ENCODE data around the gene LMO4.

The LMO4 gene

DNA sequence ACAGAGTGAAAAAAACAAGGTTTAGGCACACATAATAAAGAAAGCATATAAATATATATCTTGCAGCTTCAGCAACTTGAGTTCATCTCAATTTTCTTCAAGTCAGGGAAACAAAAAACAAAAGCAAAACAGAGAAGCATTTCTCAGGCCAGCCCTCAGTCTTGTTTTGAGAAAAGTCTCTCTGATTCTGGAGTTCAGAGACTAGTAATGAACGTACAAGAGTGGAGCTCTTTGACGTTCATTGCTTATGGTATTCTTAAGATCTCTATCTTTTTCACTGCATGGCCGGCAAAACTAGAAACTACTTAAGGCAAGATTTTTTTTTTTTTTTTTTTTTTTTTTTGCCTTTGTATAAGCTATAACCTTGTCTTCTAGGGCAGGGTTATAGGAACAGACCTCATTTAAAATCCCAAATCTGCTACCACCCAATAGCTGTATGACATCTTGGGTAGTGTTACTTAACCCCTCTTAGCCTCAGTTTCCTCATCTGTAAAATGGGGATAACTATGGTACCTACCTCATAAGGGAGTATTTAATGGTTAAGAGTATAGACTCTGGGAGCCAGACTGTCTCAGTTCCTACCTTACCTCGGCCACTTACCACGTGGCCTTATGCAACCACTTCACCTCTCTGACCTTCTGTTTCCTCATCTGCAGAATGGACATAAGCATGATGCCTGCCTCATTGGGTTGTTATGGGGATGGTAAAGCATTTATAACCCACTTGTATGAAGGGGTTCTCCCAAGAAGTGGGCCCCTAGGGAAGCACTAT, 33.6 kb downstream of the LMO4 start:
- Histone ChIP-seq H3K4me1 (ENCODE audit: control insufficient read depth, insufficient read depth, low read length) (peaks cover 2% of the 10 kb centered on the region), H3K27ac (ENCODE audit: low read length) (no peak overlapping the region), H3K9ac (ENCODE audit: low read length in 2 of 2) (no peak overlapping the region), H3K4me3 (ENCODE audit: low read length in 2 of 2) (no peak overlapping the region), H3K9me3 (ENCODE audit: control insufficient read depth in 2 of 2, low read length in 2 of 2) (no peaks in the 10 kb centered on the region), H3K36me3 (ENCODE audit: control insufficient read depth in 2 of 2, insufficient read depth in 2 of 2, low read length in 2 of 2) (no peaks in the 10 kb centered on the region), H3K27me3 (ENCODE audit: control insufficient read depth in 1 of 2, insufficient read depth in 2 of 2, low read length in 2 of 2) (no peaks in the 10 kb centered on the region)

DNA sequence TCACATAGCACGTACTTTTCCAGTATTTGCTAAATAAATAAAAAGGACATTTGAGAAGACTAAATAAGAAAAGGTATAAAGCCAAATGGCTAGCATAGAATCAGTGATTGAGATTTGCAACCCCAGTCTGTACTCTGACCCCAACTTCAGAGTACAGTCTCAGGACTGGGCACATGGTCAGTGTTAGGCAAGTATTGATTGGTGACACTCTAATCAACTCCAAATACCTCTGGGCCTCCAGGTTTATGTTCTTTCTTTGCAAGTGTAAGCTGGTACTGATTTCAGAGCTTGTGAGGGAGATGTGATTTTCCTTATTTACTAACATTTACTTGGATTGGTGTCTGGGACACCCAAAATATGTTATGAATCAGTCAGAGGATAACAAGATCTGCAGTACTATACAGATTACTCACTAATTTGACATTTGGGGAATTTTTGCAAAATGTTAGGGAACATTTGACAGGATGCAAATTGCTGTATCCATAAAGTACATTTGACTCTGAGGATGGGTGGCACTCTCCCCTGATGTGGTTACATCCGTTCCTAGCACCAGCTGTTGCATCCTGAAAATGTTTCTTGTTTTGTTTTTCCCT, 34.2 kb downstream of the LMO4 start:
- no peaks in the 10 kb centered on the region for H3K9me3 ChIP-seq (ENCODE audit: control insufficient read depth in 2 of 2, low read length in 2 of 2)
- H3K27me3 ChIP-seq (ENCODE audit: control insufficient read depth in 1 of 2, insufficient read depth in 2 of 2, low read length in 2 of 2) = no peaks in the 10 kb centered on the region
- no peak overlapping the region for H3K9ac ChIP-seq (ENCODE audit: low read length in 2 of 2)
- H3K36me3 ChIP-seq (ENCODE audit: control insufficient read depth in 2 of 2, insufficient read depth in 2 of 2, low read length in 2 of 2) = no peaks in the 10 kb centered on the region
- H3K4me1 ChIP-seq (ENCODE audit: control insufficient read depth, insufficient read depth, low read length) = peaks cover 5% of the 10 kb centered on the region
- H3K4me3 ChIP-seq (ENCODE audit: low read length in 2 of 2) = no peak overlapping the region
- H3K27ac ChIP-seq (ENCODE audit: low read length) = no peak overlapping the region

DNA sequence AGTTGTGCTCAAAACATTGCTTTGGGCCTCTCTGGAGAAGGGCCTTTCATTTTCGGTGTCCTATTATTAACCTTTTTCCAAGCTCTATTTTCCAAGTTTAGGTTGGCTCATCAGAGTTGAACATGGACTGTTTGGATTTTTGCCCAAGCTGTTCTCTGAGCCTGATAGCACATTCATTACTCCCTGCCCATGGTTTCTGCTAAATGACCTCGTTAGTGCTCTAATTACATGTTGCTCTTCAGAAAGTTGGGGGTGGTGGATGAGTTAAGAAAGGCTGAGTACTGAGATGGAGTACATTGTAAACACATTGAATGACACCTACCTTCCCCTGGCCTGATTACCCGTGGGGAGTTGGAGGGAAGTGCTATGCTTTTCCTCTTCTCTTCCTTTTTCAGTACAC, 38.9 kb downstream of the LMO4 start:
- Histone ChIP-seq H3K9me3 (ENCODE audit: control insufficient read depth in 2 of 2, low read length in 2 of 2) (no peaks in the 10 kb centered on the region), H3K27ac (ENCODE audit: low read length) (no peak overlapping the region), H3K36me3 (ENCODE audit: control insufficient read depth in 2 of 2, insufficient read depth in 2 of 2, low read length in 2 of 2) (no peaks in the 10 kb centered on the region), H3K27me3 (ENCODE audit: control insufficient read depth in 1 of 2, insufficient read depth in 2 of 2, low read length in 2 of 2) (no peaks in the 10 kb centered on the region), H3K4me1 (ENCODE audit: control insufficient read depth, insufficient read depth, low read length) (peaks cover 5% of the 10 kb centered on the region), H3K9ac (ENCODE audit: low read length in 2 of 2) (no peak overlapping the region), H3K4me3 (ENCODE audit: low read length in 2 of 2) (no peak overlapping the region)

DNA sequence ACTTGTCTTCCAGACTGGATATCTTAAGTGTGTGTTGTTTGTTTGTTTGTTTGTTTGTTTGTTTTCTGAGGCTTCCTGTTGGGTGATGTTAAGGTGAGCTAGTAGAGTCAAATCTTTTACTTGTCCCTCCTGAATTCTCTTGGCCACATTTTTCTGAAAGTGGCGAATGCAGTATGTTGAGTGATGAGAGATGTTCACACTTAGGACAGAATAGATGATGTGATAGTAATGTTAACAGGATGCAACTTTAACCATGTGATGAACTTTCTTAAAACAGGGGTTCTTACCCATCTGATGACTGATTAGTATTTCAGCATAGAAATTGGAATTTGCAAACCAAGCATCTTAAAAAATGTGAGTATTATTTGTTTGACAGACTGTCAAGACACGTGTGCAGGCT, 40.2 kb downstream of the LMO4 start:
- H3K27me3 ChIP-seq (ENCODE audit: control insufficient read depth in 1 of 2, insufficient read depth in 2 of 2, low read length in 2 of 2) = no peaks in the 10 kb centered on the region
- H3K4me3 ChIP-seq (ENCODE audit: low read length in 2 of 2) = no peak overlapping the region
- no peak overlapping the region for H3K9ac ChIP-seq (ENCODE audit: low read length in 2 of 2)

DNA sequence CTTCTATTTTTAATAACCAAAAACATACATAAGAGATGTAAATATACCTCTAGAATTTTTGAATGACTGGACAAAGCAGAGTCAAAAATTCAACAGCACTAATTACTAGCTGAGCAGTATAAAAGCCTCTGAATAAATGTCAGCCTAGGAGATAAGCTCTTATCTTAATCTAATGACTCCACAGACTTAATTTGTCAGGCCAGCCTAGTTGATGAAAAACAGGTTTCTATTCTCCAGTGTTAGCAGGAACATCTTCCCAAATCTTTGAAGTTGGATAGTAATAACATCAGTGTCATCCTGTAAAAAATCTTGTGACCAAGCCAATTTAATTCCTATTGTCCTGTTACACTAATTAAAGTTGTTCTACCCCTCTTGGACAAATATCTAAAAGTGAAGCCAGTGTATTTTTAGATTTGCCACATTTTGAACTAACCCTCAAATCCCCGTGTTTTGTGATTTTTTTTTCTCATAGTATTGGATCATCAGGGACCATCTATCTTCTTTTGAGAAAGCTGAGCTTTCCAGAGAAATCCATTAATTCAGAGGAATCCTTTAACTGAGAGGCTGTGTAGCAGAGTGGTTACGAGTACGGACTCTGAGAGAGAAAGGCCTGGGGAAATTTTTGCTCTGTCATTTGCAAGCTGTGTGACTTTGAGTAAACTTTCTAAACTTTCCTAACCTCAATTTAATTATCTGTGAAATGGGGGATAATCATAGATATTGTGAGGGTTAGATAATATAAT, 41.2 kb downstream of the LMO4 start:
- H3K4me1 ChIP-seq (ENCODE audit: control insufficient read depth, insufficient read depth, low read length) = peaks cover 5% of the 10 kb centered on the region
- no peak overlapping the region for H3K4me3 ChIP-seq (ENCODE audit: low read length in 2 of 2)
- no peak overlapping the region for H3K27ac ChIP-seq (ENCODE audit: low read length)

More for the DNA sequence above, 40.2 kb downstream of the LMO4 start:
- no peaks in the 10 kb centered on the region for H3K9me3 ChIP-seq (ENCODE audit: control insufficient read depth in 2 of 2, low read length in 2 of 2)
- no peaks in the 10 kb centered on the region for H3K36me3 ChIP-seq (ENCODE audit: control insufficient read depth in 2 of 2, insufficient read depth in 2 of 2, low read length in 2 of 2)
- H3K4me1 ChIP-seq (ENCODE audit: control insufficient read depth, insufficient read depth, low read length) = peaks cover 5% of the 10 kb centered on the region
- H3K27ac ChIP-seq (ENCODE audit: low read length) = no peak overlapping the region

DNA sequence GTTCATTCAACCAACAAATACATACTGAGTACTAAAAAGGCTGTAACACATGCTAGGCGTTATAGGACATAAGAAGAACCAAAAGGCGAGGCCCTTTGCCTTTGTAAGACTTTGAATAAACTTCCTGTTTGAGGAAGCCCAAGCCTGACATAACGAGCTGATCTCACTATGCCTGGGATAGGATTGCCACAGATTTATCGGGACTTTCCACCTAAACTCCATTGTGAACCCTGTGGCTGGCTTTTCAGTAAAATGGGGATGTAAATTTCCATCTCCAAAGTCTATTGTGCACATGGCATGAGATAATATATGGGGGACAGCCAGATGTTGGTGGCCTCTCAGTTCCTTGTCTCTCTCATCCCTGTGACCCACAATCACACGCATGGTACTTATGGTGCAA, 41.9 kb downstream of the LMO4 start:
- Histone ChIP-seq H3K9ac (ENCODE audit: low read length in 2 of 2) (no peak overlapping the region), H3K9me3 (ENCODE audit: control insufficient read depth in 2 of 2, low read length in 2 of 2) (no peaks in the 10 kb centered on the region), H3K4me1 (ENCODE audit: control insufficient read depth, insufficient read depth, low read length) (peaks cover 5% of the 10 kb centered on the region), H3K27me3 (ENCODE audit: control insufficient read depth in 1 of 2, insufficient read depth in 2 of 2, low read length in 2 of 2) (no peaks in the 10 kb centered on the region), H3K36me3 (ENCODE audit: control insufficient read depth in 2 of 2, insufficient read depth in 2 of 2, low read length in 2 of 2) (no peaks in the 10 kb centered on the region), H3K4me3 (ENCODE audit: low read length in 2 of 2) (no peak overlapping the region), H3K27ac (ENCODE audit: low read length) (no peak overlapping the region)

More for the DNA sequence above, 41.2 kb downstream of the LMO4 start:
- no peak overlapping the region for H3K9ac ChIP-seq (ENCODE audit: low read length in 2 of 2)
- no peaks in the 10 kb centered on the region for H3K9me3 ChIP-seq (ENCODE audit: control insufficient read depth in 2 of 2, low read length in 2 of 2)
- no peaks in the 10 kb centered on the region for H3K27me3 ChIP-seq (ENCODE audit: control insufficient read depth in 1 of 2, insufficient read depth in 2 of 2, low read length in 2 of 2)
- H3K36me3 ChIP-seq (ENCODE audit: control insufficient read depth in 2 of 2, insufficient read depth in 2 of 2, low read length in 2 of 2) = no peaks in the 10 kb centered on the region

DNA sequence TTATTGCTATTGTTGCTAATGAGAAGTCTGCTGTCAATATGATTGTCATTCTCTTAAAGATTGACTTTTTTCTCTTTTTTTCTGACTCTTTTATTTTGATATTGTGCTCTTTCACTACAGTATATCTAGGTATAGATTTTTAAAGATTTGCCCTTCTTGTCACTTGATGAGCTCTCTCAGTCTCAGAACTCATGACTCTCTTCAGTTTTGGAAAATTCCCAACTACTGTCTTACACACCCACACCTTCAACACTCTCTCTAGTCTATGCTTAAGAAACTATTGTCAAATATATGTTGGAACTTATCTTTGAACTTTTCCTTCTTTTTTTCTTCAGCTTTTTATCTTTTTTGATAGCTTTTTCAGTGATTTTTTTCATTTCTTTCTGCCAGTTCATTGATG, 50.6 kb downstream of the LMO4 start:
- Histone ChIP-seq H3K4me1 (ENCODE audit: control insufficient read depth, insufficient read depth, low read length) (no peaks in the 10 kb centered on the region), H3K36me3 (ENCODE audit: control insufficient read depth in 2 of 2, insufficient read depth in 2 of 2, low read length in 2 of 2) (no peaks in the 10 kb centered on the region)

DNA sequence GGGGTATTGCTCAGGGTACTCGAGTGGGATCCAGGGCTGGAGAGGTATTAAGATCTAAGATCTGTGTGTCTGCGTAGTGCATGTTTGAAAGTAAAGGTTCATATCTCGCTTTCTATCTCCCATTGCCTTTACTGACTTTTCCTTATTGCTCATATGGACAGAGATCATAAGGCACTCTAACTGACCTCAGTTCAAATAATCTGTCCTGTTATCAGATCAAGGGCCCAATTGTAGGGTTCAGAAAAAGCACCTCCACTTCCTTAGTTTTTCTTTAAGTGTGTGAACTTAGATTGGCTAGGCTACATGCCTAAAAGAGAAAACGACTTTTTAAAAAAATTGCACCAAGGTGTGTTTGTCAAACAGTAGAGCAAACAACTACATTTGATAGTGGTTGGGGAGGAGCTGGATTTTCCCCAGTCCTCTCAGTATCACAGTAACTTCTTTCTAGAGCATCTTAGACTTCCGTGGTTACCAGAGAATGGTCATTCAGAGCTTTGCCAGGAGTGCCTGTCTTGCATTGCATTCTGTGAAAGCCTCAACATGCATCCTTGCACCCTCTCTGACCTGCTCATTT, 57.6 kb downstream of the LMO4 start:
- H3K27ac ChIP-seq (ENCODE audit: low read length) = no peak overlapping the region

More for the DNA sequence above, 50.6 kb downstream of the LMO4 start:
- Histone ChIP-seq H3K9me3 (ENCODE audit: control insufficient read depth in 2 of 2, low read length in 2 of 2) (no peaks in the 10 kb centered on the region), H3K9ac (ENCODE audit: low read length in 2 of 2) (no peak overlapping the region), H3K27ac (ENCODE audit: low read length) (no peak overlapping the region), H3K4me3 (ENCODE audit: low read length in 2 of 2) (no peak overlapping the region), H3K27me3 (ENCODE audit: control insufficient read depth in 1 of 2, insufficient read depth in 2 of 2, low read length in 2 of 2) (peaks cover 0 to 3% of the 10 kb centered on the region in 2 donors)

DNA sequence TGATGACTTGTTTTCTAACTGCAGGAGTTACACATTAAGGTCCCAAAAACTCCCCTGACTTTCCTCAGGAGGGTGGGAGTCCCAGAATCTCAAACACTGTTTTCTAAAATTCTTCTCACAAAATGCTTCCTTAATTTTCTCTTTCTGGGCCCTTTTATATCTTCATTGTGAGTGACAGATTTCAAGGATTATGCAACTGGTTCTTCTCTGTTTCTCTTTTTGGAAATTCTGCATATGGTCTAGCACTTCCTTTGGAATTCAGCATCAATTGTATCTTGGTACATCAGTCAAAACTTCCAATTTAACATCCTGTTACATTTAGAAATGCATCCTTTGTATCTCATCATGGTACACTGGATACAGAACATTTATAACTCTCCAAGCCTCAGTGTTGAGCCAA, 59.7 kb downstream of the LMO4 start:
- Histone ChIP-seq H3K9me3 (ENCODE audit: control insufficient read depth in 2 of 2, low read length in 2 of 2) (no peaks in the 10 kb centered on the region), H3K9ac (ENCODE audit: low read length in 2 of 2) (no peak overlapping the region), H3K36me3 (ENCODE audit: control insufficient read depth in 2 of 2, insufficient read depth in 2 of 2, low read length in 2 of 2) (no peaks in the 10 kb centered on the region), H3K4me1 (ENCODE audit: control insufficient read depth, insufficient read depth, low read length) (peaks cover 5% of the 10 kb centered on the region), H3K4me3 (ENCODE audit: low read length in 2 of 2) (no peak overlapping the region), H3K27me3 (ENCODE audit: control insufficient read depth in 1 of 2, insufficient read depth in 2 of 2, low read length in 2 of 2) (peaks cover 0 to 2% of the 10 kb centered on the region in 2 donors), H3K27ac (ENCODE audit: low read length) (no peak overlapping the region)

More for the DNA sequence above, 57.6 kb downstream of the LMO4 start:
- no peaks in the 10 kb centered on the region for H3K36me3 ChIP-seq (ENCODE audit: control insufficient read depth in 2 of 2, insufficient read depth in 2 of 2, low read length in 2 of 2)
- H3K4me3 ChIP-seq (ENCODE audit: low read length in 2 of 2) = no peak overlapping the region
- H3K27me3 ChIP-seq (ENCODE audit: control insufficient read depth in 1 of 2, insufficient read depth in 2 of 2, low read length in 2 of 2) = peaks cover 0 to 3% of the 10 kb centered on the region in 2 donors
- H3K9ac ChIP-seq (ENCODE audit: low read length in 2 of 2) = no peak overlapping the region
- no peaks in the 10 kb centered on the region for H3K9me3 ChIP-seq (ENCODE audit: control insufficient read depth in 2 of 2, low read length in 2 of 2)
- H3K4me1 ChIP-seq (ENCODE audit: control insufficient read depth, insufficient read depth, low read length) = no peaks in the 10 kb centered on the region

DNA sequence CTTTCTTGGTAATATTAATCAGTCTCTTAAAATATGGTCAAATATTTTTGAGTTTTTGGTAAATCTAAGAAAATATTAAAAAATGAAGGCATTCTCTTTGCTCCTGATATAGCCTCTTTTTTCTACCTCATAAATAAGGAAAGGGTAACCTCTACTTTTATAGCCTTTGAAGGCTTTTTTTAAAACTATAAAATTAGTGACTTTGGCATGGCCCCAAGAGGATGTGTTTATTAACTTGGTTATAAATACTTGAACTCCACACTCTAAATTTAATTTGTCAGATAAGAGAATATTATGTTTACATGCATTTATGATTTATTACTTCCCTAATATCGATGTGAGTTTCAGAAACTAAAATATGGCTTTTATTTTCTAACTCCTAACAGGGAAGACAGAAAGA, 60.3 kb downstream of the LMO4 start:
- Histone ChIP-seq H3K4me1 (ENCODE audit: control insufficient read depth, insufficient read depth, low read length) (peaks cover 6% of the 10 kb centered on the region), H3K9ac (ENCODE audit: low read length in 2 of 2) (no peak overlapping the region), H3K27ac (ENCODE audit: low read length) (no peak overlapping the region), H3K27me3 (ENCODE audit: control insufficient read depth in 1 of 2, insufficient read depth in 2 of 2, low read length in 2 of 2) (no peaks in the 10 kb centered on the region), H3K9me3 (ENCODE audit: control insufficient read depth in 2 of 2, low read length in 2 of 2) (no peaks in the 10 kb centered on the region), H3K36me3 (ENCODE audit: control insufficient read depth in 2 of 2, insufficient read depth in 2 of 2, low read length in 2 of 2) (no peaks in the 10 kb centered on the region), H3K4me3 (ENCODE audit: low read length in 2 of 2) (no peak overlapping the region)

Data from stomach smooth muscle (tissue), 2 donors.